ENCODE data around the gene TMA7. TPM values are rescaled to one million over a fixed set of nuclear protein-coding genes. Genes with fewer than 3 reads are reported as not detected.

Gene TMA7
- total and polyA plus RNA-seq, 9 of the 15 experiments (the other 6 are each of a cell fraction or from before 2014, with no cell fraction given): 209 to 1,003 (median 486) TPM

DNA sequence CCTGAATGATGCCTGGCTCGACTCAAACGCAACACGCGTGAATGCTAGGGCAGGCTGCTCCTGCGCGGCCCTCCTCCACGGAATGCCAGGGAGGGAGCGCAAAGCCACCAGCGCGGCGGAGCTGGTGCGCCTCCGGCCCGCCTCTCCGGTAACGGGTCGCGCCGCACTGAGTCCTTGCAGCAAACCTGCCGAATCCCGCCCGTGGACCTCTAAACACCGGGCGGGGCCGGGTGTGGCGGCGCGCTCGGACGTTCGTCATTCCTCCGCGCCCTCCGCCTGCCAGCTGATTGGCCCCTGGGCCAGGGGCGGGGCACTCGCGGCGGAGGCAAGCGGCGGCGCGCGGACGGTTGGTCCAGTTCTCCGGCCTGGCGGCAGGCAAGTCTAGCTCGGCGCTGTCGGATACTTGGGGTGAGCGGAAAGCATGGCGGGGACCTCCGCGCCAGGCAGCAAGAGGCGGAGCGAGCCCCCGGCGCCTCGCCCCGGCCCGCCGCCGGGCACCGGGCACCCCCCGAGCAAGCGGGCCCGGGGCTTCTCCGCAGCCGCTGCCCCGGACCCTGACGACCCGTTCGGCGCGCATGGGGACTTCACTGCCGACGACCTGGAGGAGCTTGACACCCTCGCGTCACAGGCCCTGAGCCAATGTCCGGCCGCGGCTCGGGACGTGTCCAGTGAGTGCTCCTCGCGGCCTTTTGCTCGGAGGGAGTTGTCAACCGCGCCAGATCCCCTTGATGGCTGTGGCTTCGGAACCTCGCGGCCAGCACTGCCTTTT is 6.6 kb downstream of the TMA7 start, which contains the start of gene ATRIP (continued):
- TF ChIP-seq ZBTB7A (IDR thresholded peaks at IDR 0.05; ENCODE audit: borderline replicate concordance, control insufficient read depth, low read depth, low read length): peak; percentile 38; the same call in 1 of the 2 replicates
- TF ChIP-seq ZNF785 (CRISPR knock-in tag; IDR thresholded peaks at IDR 0.05): no peak
- TF ChIP-seq ZNF197 (CRISPR knock-in tag; IDR thresholded peaks at IDR 0.05; ENCODE audit: low read depth): no peak
- no peak for TF ChIP-seq PRMT5 (CRISPR knock-in tag; IDR thresholded peaks at IDR 0.05)
- no peak for TF ChIP-seq FIP1L1 (IDR thresholded peaks at IDR 0.05; ENCODE audit: low read depth, low read length, poor library complexity, severe bottlenecking)
- TF ChIP-seq, protein P1, sequence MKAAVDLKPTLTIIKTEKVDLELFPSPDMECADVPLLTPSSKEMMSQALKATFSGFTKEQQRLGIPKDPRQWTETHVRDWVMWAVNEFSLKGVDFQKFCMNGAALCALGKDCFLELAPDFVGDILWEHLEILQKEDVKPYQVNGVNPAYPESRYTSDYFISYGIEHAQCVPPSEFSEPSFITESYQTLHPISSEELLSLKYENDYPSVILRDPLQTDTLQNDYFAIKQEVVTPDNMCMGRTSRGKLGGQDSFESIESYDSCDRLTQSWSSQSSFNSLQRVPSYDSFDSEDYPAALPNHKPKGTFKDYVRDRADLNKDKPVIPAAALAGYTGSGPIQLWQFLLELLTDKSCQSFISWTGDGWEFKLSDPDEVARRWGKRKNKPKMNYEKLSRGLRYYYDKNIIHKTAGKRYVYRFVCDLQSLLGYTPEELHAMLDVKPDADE (conservative IDR thresholded peaks at IDR 0.05; ENCODE audit: control insufficient read depth, low read depth, low read length): 0 out of 2 replicates have a peak, but pooled peaks have one; percentile 20
- no peak for TF ChIP-seq SMAD3 (CRISPR knock-in tag; conservative IDR thresholded peaks at IDR 0.05)
- TF ChIP-seq, protein P2, sequence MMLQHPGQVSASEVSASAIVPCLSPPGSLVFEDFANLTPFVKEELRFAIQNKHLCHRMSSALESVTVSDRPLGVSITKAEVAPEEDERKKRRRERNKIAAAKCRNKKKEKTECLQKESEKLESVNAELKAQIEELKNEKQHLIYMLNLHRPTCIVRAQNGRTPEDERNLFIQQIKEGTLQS (IDR thresholded peaks at IDR 0.05): no peak
- TF ChIP-seq, protein P2 (CRISPR knock-in tag; conservative IDR thresholded peaks at IDR 0.05): no peak
- TF ChIP-seq EP300 (IDR thresholded peaks at IDR 0.05; ENCODE audit: low read length): no peak
- peak; percentile 29; the same call in 1 of the 2 replicates for TF ChIP-seq SOX6 (IDR thresholded peaks at IDR 0.05)
- TF ChIP-seq ZNF583 (CRISPR knock-in tag; IDR thresholded peaks at IDR 0.05): no peak
- TF ChIP-seq, protein P3, sequence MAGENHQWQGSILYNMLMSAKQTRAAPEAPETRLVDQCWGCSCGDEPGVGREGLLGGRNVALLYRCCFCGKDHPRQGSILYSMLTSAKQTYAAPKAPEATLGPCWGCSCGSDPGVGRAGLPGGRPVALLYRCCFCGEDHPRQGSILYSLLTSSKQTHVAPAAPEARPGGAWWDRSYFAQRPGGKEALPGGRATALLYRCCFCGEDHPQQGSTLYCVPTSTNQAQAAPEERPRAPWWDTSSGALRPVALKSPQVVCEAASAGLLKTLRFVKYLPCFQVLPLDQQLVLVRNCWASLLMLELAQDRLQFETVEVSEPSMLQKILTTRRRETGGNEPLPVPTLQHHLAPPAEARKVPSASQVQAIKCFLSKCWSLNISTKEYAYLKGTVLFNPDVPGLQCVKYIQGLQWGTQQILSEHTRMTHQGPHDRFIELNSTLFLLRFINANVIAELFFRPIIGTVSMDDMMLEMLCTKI (IDR thresholded peaks at IDR 0.05; ENCODE audit: partially characterized antibody): no peak
- no peak for TF ChIP-seq ZNF316 (IDR thresholded peaks at IDR 0.05)
- TF ChIP-seq FOXA1 (IDR thresholded peaks at IDR 0.05; ENCODE audit: borderline replicate concordance): no peak
- TF ChIP-seq ZNF3 (CRISPR knock-in tag; IDR thresholded peaks at IDR 0.05): no peak
- TF ChIP-seq TARDBP (IDR thresholded peaks at IDR 0.05): peak; percentile 57; the same call in 1 of the 2 replicates
- no peak for TF ChIP-seq ZFPM2 (CRISPR knock-in tag; IDR thresholded peaks at IDR 0.05)
- TF ChIP-seq CCAR2 (IDR thresholded peaks at IDR 0.05; ENCODE audit: low read depth, low read length): no peak
- TF ChIP-seq ARID1B (IDR thresholded peaks at IDR 0.05): no peak
- 0 out of 4 replicates have a peak, but pooled peaks of 1 of the 2 experiments have one; percentile 32 for TF ChIP-seq TEAD1 (CRISPR knock-in tag; IDR thresholded peaks at IDR 0.05)

All from K562 (cell line).